Ammon's horn (tissue), 1 donor: Measurements from ENCODE around the gene TNS1.
A peak's percentile ranks its signal among the peaks of the same experiment; 100 is the strongest.
"Not testable (repeated sequence)": the region's sequence is repeated elsewhere in the genome, so short reads cannot be mapped to it uniquely, and the experiment has no call there.

Experiments used
- DNase-seq: peaks from one replicate; pipeline ENCODE4 v3.0.0-alpha.2; 2016; ENCODE audit warnings: low spot score

The TNS1 gene

DNA sequence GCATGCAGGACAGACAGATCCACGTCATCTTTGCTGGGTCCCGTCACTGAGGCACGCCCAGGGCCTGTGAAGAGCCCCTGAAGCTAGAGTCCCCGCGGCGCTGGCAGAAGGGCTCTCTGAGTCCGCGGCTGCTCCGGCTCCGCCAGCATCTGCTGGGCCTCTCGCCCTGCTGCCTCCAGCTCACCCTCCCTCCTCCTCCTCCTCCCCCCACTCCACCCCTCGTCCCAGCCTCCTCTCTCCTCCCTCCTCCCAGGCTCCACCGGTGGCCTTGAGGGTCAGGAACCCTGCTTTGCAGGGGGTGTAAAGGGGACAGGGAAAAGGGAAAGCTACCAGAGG is at the start of gene TNS1:
TSS of gene TNS1 (minus strand) at position 151 of the 336 bp plus-strand sequence. CDS start at position 28, 123 bp downstream.
- no peak for DNase-seq

DNA sequence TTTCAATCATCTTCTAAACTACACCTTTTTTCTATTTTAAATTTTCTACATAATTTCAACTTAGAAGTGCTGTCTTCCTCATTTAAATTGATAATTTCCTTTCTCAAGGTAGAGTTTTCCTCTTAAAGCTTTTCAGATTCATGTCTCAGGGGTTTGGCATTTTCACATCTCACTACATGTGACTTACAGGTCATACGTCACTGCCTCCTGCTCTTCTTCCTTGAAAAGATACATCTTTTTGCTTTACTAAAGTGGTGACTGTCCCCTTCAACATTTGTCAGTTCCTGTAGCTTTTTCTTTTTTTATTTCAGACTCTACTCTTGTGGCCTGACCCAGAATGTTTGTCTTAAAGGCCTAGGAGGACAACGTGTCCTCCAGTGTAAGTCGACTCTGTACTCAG is 49.1 kb upstream of the TNS1 start:
- no peak for DNase-seq

DNA sequence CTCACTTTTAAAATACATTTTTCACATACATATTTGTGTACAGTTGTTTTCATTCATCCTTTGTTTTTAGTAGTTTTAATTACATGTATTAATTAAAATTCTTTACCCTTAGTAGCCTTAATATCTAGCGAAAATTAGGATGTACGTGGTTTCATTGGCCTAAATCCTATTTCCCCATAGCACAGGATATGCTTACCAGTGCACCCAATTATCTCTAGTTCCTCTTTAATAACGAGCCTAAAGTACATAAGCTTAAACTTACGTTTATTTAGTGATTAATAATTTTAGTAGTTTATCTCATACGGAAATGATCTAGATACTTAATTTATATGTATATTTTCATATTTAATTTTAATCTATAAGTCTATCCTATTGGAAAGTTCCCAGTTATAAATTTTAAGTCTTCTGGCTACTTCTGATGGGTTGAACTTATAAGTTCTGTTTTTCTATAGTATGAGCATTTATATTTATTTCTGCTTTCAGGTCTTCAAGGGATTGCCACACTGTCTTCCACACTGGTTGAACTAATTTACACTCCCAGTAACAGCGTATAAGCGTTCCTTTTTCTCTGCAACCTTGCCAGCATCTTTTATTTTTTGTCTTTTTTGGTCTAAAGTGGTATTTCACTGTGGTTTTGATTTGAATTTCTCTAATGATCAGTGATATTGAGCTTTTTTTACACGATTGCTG is 44.9 kb upstream of the TNS1 start:
- no peak for DNase-seq

DNA sequence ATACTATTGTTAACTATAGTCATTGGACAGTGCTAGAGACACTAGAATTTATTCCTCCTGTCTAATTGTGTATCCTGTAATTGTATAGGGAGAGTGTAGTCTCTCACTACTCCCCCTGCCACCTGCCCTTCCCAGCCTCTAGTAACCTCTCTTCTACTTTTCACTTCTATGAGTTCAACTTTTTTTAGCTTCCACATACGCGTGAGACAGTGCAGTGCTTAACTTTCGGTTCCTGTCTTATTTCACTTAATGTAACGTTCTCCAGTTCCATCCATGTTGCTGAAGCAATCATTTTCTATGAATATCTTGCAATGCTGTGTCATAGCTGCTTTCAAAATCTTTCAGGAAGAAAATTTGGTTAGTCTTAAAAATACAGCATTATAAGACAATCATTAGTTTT is 43.4 kb upstream of the TNS1 start:
- peak; percentile 44 for DNase-seq

DNA sequence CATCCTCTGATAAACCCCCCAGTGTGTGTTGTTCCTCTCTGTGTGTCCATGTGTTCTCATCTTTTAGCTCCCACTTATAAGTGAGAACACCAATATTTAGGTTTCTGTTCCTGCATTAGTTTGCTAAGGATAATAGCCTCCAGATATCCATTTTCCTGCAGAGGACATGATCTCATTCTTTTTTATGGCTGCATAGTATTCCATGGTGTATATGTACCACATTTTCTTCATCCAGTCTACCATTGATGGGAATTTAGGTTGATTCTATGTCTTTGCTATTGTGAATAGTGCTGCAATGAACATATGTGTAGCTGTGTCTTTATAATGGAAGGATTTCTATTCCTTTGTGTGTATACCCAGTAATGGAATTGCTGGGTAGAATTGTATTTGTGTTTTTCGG is 41.8 kb upstream of the TNS1 start:
- not testable (repeated sequence) for DNase-seq

DNA sequence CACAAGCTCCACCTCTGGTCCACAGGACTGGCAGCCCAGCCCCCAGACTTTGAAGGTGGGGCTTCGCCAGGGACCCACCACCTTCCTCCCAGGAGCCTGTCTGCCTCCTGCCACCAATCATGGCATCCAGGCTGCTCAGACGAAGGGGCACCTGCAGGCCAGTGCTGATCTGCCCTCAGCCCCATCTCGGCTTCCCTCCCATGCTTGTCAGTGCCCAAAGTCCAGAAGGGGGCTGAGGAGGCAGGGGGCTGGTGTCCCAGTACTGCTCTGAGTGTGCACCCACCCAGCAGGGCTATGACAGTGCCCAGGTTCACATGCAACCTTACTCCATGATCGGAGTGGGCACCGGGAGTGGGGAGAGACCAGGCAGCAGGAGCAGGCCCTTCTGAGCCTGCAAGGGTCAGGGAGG is 40.9 kb upstream of the TNS1 start:
- DNase-seq, result no peak

DNA sequence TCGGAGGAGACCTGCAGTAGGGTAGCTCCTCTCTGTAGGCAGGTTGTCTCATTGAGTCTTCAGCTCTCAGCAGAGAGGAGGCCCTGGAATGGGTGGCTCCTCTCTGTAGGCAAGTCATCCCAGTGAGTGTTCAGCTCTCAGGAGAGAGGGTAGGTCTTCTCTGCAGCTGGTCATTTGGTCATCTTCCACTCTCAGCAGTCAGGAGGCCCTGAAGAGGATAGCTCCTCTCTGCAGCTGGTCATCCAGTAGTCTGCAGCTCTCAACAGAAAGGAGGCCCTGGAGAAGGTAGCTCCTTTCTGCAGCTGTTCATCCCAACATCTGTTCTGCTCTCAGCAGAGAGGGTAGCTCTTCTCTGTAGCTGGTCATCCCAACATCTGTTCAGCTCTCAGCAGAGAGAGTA is 40.3 kb upstream of the TNS1 start:
- no peak for DNase-seq

DNA sequence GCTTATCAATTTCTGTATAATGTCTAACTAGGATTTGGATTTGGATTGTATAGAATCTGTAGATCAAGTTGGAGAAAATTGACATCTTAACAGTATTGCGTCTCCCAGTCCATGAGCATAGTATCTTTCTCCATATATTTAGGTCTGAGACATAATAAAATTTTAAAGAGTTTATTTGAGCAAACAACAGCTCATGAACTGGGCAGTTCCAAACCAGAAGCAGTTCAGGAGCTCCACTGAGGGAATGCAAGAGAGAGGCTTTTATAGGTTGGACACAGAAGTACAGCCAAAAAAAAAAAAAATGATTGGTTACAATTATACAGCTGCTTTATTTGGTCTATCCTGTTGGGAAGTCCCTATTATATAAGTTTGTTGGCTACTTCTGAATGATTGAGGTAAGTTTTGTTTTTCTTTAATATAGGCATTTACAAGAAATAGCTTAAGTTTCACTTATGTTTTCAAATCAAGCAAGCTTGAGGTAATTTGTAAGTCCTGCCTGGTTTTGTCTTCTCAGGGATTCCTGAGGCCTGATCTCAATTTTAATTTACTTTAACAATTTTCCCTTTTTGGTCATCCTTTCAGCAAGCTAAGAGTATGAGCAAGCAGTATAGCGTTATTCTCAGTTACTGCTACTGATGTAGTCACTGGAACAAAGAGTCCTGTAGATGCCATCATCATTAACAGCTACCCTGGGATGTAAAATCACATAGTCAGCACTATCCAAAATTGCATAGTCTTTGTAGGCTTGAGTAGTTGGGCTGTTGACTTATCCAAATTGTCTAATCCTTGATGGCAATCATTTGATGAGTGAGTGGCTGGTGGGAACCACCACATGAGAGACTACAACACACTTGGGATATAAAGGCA is 38.7 kb upstream of the TNS1 start:
- DNase-seq, result no peak

DNA sequence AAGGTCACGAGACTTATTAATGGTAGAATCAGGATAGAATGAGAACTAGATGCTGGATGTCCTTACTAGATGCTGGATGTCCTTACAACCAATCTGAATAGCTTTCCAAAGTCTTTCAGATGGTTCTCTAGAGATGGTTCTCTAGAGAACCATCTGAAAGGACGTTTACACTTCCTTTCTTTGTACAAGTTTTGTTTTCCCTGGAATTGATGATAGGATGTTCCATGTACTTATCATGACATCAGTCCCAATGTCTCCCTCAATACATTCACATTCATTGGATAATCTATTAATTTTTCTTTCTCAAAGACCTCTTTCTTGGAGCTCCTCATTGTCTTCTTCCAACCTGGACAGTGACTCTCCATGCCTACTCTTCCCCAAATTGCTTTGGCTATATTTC is 38.1 kb upstream of the TNS1 start:
- no peak for DNase-seq

DNA sequence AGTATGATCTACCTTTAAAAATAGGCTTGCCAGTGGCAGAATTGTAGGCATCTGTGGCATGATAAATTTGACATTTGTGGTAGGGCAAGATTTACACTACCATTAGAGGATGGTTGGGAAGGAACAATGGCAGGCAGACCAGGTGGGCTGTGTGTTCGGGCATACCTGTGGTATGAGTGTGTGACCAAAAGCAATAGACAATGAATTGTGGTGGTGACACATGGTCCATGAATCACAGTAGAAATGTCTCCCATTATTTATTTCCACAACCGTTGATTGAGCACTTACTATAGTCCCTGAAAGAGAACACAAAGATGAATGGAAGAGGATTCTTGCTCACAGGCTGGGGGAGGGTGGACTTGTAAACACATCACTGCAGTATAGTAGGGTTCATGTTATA is 36.4 kb upstream of the TNS1 start:
- no peak for DNase-seq

DNA sequence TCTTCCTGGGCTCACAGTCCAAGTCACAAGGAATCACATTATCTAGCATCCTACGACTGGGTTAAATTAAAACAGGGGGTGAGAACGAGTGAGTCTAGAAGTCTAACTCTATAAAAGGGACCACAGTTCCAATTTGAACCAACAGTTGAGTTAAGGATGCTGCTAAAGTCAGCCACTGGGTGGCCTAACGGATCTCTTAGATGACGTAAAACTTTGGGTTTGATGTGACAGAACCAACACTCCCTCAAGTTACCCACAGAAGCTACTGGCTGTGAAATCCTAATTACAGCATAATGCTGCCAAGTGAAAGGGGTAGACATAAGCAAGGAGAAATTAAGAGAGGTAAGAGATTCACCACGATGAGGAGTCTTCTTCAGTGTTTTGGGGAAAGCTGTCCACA is 33.6 kb upstream of the TNS1 start:
- no peak for DNase-seq

DNA sequence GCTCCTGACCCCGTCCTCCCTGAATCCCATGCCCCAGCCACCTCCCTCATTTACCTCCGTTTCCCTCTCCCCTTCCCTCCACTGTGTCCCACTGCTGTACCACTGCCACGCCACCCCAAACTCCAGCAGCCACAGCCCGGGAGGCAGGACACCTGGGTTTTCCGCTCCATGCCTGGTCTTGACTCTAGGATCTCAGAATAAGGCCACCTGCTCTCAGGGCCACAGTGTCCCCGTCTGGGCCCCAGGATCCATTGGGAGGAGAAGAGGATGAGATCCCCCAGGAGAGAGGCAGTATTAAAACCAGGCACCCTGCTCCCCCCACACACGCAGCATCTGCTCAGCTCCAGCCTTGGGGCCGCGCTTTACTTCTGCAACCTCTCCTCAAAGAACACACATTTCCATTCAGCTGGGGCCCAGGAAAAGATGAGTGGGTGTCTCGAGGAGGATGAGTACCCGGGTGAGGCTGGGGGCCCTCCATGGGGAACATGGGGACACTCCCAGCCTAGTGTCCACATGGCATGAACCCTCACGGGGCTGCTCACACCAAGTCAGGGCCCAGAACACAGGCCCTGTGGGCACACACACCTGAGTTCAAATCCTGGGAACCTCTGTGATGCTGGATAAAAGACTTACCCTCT is 32.8 kb upstream of the TNS1 start:
- DNase-seq, result no peak

DNA sequence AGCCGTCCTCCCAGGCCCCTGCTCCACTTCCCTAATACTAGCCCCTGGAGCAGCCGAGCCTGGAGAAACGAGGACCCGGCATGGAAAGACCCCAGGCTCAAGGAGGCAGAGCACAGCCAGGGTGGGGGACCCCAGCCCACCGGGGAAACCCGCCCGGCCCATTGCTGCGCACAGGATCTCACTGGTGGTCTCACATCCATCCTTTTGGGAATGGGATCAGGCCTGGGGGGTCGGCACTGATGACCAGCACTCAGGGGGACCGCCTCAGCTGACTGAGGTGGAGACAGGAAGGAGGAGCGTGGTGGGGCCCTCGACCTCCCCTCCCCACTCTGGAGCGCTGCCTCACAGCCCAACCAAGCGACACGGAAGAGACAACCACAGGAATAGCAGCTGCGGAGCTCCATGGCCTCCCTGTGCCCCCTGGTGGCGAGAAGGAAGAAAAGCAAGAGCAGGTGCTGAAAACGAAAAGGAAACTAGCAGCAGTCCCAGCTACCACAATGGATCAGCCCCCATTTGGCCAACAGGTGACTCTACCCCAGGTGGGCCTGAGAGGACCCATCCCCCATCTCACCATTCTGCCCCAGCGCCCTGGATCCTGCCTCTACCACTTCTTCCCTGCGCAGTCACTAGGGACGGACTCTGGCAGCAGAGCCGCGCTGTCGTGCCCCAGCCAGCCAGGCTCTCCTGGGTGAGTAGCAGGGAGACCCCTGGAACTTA is 31.9 kb upstream of the TNS1 start:
- DNase-seq, result peak; percentile 90

DNA sequence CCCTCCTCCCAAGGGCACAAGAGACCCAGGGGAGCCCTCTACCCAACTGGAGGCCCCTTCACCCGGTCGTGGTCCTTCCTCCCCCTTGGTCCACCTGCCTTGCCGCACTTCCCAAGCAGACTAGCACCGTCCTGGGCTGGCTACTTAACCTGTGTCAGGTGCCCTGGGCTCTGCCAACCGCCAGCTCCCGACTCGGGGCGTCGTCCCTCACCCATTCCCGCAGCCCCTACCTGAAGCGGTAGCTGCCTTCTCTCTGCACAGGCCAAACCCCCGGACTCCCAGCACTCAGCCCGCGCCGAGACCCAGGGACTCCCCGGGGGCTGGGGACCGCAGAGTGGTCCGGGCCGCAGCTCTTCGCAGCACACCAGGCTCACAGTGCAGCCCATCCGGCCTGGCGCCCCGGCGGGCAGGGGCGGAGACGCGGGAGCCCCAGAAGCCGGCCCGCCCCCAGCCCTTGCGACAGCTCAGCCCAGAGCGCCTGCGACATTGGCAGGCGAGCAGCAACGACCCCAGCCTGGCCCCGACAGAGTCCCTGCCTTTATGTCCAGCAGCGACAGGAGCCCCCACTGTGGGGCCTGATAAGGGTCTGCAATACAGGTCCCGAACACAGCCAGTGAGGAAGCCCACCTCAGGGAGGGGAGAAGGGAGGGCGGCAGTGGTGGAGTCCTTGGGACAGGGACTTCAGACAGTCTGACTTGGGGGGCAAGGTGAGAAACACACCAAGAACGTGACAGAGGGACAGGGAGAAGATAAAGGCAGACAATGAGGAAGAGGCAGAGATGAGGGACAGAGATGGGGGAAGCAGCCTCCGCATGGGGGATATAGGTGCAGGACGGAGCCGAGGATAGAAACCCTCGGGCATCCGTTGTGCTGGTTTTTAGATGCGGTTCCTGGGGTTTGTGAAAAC is 31.0 kb upstream of the TNS1 start:
- no peak for DNase-seq

DNA sequence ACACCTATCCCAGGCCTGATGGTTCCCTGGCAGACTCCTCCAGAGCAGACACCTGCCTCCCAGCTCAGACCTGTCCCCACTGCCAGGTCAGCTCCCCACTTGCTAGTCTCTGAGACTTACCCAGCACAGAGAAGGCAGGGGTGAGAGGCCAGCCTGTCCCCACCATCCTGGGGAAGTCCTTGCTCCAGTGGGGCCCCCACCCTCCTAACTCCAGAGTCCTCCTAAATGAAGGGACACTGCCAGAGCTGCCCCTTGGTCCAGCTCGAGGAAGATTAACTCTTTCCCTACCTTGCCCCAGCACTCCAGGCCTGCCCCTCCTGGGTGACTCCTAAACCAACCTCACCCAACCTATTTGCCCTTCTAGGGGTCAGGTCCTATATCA is 30.4 kb upstream of the TNS1 start:
- no peak for DNase-seq

DNA sequence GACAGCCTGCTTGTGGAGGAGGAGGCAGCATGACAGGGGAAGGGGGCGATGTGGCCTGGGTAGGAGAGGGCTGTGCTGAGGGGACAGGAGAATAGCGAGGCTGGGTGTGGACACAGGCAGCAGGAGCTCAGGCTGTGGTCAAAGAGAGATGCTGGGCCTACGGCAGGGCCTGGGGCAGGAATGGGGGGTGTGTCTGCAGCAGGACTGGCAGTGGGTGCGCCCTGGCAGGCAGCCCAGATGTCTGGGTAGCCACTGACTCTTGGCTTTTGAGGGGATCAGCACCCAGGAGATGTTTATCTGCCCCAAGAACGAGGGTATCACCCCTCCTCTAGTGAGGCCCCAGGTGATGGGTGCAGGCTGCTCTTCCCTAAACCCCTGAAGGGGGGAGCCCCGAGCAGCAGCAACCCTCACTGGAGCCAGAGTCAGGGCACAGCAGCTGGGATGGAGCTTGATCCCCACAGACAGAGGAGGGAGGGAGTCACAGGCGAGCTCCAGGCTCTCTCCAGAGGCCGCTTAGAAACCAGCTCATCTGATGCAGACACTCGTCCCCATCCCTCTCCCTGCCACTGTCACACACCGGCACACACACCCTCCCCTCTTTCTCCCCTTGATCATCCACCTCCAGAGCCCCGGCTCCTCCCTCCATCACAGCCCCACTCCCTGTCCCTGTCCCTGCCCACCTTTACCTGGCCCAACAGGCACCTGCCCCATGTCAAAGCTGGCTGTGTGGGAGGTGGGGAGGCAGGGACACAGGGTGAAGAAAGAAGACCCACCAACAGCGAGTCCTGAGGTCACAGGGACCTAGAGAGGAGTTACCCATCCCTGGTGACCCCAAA is 29.8 kb upstream of the TNS1 start:
- DNase-seq, result no peak

DNA sequence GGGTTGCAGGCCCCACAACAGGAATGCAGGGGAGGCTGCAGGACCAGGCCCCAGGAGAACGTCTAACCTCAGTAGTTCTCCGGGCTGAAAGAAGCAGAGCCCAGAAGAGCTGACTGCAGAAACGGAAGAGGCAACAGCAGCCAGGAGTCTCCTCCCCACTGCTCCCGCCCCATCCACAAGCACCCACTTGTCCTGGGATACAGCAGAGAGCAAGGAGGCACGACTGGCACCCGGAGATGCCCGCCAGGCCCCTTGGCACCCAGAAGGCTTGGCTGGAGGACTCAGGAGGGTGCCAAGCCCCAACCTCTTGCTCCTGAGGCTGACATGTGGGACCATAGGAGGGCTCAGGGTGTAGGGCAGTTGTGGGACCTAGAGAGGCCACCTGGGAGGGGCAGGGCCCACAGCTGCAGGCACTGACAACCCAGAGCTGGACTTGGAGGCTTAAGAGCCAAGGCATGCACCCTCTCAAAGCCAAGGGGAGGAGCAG is 29.0 kb upstream of the TNS1 start:
- no peak for DNase-seq

DNA sequence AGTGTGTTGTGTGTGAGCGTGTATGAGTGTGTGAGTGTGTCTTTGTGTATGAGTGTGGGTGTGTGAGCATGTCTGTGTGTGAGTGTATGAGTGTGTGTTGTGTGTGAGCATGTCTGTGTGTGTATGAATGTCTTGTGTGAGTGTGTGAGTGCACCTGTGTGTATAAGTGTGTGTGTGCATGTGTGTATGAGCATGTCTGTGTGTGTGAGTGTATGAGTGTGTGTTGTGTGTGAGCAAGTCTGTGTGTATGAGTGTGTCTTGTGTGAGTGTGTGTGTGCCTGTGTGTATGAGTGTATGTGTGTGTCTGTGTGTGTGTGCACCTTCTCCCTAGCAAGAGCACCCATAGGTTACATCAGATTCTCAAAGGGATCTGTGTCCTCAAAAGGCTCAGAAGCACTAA is 28.5 kb upstream of the TNS1 start:
- DNase-seq, result peak; percentile 1

DNA sequence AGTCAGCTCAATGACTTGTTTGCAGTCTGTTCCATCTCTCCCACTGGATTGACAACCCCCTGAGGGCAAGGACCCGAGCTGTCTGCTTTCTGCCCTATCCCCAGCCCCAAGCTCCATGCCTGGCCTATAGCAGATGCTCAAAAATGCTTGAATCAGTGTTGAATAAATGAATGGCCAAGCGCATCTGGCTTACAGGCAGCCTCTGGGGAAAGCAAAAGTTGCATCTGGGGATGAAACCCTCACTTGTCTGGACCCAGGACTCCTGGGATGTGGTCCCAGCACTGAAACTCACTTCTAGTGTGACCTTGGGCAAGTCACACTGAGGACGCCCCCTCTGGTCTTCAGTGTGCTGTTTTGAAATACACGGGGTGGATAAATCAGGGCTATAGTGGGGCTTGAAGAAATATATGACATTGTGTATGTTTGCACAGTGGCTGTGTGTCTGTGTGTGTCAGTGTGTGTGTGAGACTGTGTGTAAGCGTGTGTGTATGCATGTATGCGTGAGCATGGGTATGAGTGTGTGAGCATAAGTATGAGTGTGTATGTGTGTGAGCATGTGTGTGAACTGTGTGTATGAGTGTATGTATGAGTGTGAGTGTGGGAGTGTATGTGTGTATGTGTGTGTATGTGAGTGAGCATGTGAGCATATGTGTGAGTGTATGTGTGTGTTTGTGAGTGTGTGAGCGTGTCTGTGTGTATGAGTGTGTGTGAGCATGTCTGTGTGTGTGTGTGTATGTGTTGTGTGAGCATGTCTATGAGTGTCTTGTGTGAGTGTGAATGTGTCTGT is 27.8 kb upstream of the TNS1 start:
- no peak for DNase-seq
